ENCODE measurements around the gene CLMP. TPM values are rescaled to one million over a fixed set of nuclear protein-coding genes. Genes with fewer than 3 reads are reported as not detected.

Gene CLMP
- total RNA-seq, 2 experiments from 2014 or later: 0.09 TPM; not detected in 1

DNA sequence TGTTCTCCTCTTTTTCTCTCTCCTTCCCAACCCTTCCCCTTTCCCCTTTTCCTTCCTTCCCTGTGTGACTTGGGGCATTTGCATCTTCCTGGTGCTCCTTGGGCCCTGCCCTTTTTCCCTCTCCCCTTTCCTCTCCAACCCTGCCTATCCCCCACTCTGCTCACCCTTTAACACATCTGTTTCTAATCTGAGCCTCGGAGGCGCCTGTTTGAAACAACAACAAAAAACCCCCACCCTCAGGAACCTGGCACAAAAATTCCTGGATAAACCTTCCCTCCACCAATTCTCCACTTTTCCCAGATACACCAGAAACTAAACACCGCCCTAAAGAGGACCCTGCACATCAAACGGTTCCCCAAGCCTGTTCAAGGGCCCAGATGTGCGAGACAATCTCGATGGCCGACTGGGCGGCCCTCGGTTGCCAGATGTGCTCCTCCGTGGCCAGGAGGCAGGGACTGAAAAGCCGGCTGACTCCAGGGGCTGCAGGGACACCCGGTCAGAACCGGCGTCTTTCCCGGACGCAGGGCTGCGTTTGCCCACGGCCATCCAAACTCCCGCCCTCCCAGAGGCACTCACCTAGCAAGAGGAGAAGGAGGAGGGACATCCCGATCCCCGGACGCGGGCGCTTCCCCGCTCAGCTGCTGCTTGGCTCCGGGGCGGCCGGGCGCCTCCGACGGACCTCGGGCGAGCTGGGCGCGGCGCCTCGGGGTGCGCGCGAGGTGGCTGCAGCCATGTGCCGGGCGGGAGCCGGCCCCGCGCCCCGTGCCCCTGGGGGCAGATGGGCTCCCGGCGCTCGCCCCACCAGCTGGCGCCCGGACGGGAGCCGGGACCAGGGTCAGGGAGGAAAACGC, 486 bp downstream of the CLMP start:
- Mint-ChIP-seq H3K36me3 (ENCODE audit: low read depth) (no peaks in the 10 kb centered on the region), H3K27me3 (peaks cover 50% of the 10 kb centered on the region), H3K27ac (no peak overlapping the region), H3K9me3 (no peaks in the 10 kb centered on the region), H3K4me3 (peak overlapping the region; percentile 63), H3K4me1 (ENCODE audit: low read depth) (peaks cover 21% of the 10 kb centered on the region)
- no peak for DNase-seq
- CTCF ChIA-PET: interaction anchor here (1.3 kb wide), 1 partner anchor 84 kb away, joined by 3 read pairs; no protein-coding TSS in a partner anchor
- ATAC-seq: no peak
- POLR2A ChIA-PET: interaction anchor here (0.5 kb wide), 1 partner anchor 1481 kb away, joined by 3 read pairs; no protein-coding TSS in a partner anchor
- intact Hi-C loops (cut with micrococcal nuclease): no loop called here
- TF ChIP-seq, protein P1, sequence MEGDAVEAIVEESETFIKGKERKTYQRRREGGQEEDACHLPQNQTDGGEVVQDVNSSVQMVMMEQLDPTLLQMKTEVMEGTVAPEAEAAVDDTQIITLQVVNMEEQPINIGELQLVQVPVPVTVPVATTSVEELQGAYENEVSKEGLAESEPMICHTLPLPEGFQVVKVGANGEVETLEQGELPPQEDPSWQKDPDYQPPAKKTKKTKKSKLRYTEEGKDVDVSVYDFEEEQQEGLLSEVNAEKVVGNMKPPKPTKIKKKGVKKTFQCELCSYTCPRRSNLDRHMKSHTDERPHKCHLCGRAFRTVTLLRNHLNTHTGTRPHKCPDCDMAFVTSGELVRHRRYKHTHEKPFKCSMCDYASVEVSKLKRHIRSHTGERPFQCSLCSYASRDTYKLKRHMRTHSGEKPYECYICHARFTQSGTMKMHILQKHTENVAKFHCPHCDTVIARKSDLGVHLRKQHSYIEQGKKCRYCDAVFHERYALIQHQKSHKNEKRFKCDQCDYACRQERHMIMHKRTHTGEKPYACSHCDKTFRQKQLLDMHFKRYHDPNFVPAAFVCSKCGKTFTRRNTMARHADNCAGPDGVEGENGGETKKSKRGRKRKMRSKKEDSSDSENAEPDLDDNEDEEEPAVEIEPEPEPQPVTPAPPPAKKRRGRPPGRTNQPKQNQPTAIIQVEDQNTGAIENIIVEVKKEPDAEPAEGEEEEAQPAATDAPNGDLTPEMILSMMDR (IDR thresholded peaks at IDR 0.05): no peak

DNA sequence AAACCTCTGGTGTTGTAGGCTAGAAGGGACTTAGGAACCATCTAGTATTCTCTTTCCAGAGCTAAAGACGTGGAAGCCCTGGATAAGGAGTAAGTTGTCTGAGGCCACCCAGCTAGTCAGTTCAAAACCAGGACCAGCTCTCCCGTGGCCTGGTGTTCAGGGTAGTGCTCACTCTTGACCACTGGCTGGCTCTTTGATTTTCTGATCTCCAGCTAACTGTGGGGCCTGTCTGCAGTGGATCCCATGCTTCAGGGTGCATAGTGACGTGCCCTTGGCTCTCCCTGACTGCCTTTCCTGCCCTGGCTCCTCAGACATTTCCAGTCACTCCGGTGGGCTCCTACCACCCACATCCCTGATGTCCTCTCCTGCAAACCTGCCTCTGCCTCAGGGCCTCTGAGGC, 1.3 kb downstream of the CLMP start:
- Mint-ChIP-seq H3K27me3 (peaks cover 50% of the 10 kb centered on the region), H3K9me3 (no peaks in the 10 kb centered on the region), H3K4me1 (ENCODE audit: low read depth) (peaks cover 21% of the 10 kb centered on the region), H3K36me3 (ENCODE audit: low read depth) (no peaks in the 10 kb centered on the region), H3K4me3 (no peak overlapping the region), H3K27ac (no peak overlapping the region)
- TF ChIP-seq, protein P1 (IDR thresholded peaks at IDR 0.05): no peak
- ATAC-seq: no peak
- DNase-seq: no peak
- intact Hi-C loops (cut with micrococcal nuclease): no loop called here
- POLR2A ChIA-PET: no interaction called here
- CTCF ChIA-PET: interaction anchor here (1.1 kb wide), 1 partner anchor 26 kb away, joined by 3 read pairs; no protein-coding TSS in a partner anchor

DNA sequence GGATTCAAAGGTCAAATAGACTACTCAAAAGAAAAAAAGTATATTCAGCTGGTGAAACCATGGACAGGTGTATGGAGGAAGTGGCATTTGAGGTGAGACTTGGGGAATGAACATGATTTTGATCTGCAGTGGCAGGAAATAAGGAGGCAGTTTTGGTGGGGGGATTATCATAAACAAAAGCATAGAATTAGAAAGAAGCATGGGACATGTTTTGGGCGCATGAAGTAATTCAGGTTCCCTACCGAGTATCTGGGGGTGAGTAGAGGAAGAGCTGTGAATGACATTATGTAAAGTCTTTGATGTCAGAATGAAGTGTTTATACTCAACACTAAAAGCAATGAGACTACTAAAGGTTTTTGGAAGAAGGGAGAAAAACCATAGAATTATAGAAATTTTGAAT, 3.1 kb downstream of the CLMP start:
- H3K4me3 Mint-ChIP-seq: no peak overlapping the region
- peaks cover 26% of the 10 kb centered on the region for H3K4me1 Mint-ChIP-seq (ENCODE audit: low read depth)
- DNase-seq (no peak), ATAC-seq (no peak)
- POLR2A ChIA-PET: no interaction called here
- no peaks in the 10 kb centered on the region for H3K9me3 Mint-ChIP-seq
- TF ChIP-seq, protein P1 (IDR thresholded peaks at IDR 0.05): no peak
- peaks cover 57% of the 10 kb centered on the region for H3K27me3 Mint-ChIP-seq
- CTCF ChIA-PET: interaction anchor here (1.5 to 2.4 kb wide), 2 partner anchors 43 to 80 kb away, joined by 3 to 12 read pairs; no protein-coding TSS in a partner anchor
- H3K27ac Mint-ChIP-seq: no peak overlapping the region
- H3K36me3 Mint-ChIP-seq (ENCODE audit: low read depth): no peaks in the 10 kb centered on the region
- intact Hi-C loops (cut with micrococcal nuclease): no loop called here

DNA sequence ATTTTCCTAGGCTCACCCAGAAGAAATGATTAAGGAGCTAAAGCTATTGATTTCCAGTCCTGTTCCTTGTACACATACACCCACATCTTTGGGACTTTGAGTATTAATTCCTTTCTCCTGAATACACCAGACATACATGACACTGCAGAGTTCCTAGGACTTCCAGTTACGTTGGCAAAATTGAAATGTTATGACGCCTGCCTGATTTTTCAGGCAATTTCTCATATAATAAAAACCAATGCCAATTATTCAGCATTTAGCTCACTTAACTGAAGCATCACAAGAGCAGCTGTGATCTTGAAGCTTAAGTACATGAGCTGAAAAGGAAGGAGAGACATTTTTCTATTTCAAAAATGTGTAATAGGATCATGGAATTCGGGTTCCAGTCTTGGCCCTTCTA, 4.5 kb downstream of the CLMP start:
- H3K27me3 Mint-ChIP-seq: peaks cover 49% of the 10 kb centered on the region
- H3K36me3 Mint-ChIP-seq (ENCODE audit: low read depth): no peaks in the 10 kb centered on the region
- ATAC-seq (no peak), DNase-seq (no peak)
- intact Hi-C loops (cut with micrococcal nuclease): no loop called here
- ChIA-PET CTCF (interaction anchor here (1.1 to 2.4 kb wide), 4 partner anchors 25 to 79 kb away, joined by 3 to 12 read pairs (median 4); no protein-coding TSS in a partner anchor), POLR2A (interaction anchor here (1.0 kb wide), 1 partner anchor 14 kb away, joined by 3 read pairs; no protein-coding TSS in a partner anchor)
- H3K27ac Mint-ChIP-seq: no peak overlapping the region
- H3K4me1 Mint-ChIP-seq (ENCODE audit: low read depth): peaks cover 25% of the 10 kb centered on the region
- TF ChIP-seq, protein P1 (IDR thresholded peaks at IDR 0.05): no peak
- no peaks in the 10 kb centered on the region for H3K9me3 Mint-ChIP-seq
- no peak overlapping the region for H3K4me3 Mint-ChIP-seq
